Ramos (cell line): Measurements from ENCODE around the gene HBEGF.

ENCODE experiments used
- in situ Hi-C: fragments of 300-500 bp; cut with MboI; formaldehyde crosslinking; loops from one replicate; pipeline ENCODE4 v1.14.3; 2022; ENCODE audit warnings: low sequenced_read_pairs; ENCODE audit not compliant: unreplicated experiment

HBEGF gene

DNA sequence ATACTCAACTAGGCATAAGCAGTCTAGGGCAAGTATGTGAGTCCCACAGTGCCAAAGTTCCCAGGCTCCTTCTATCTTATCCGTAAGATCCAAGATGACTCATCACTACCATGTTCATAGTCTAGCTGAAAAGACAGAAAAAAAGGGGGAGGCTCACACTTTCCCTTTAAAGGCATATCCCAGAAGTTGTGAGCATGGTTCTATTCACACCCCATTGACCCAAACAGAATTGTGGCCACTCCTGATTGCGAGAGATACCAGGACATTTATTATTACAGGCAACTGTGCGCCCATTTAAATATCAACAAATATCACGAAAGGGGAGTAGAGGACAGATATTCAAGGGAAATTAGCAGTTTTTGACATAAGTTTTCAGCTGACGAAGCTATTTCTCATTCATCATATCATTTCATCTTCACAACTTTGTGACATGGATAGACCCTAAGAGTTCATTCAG is 35.4 kb downstream of the HBEGF start:
- in situ Hi-C loops: no loop called here

DNA sequence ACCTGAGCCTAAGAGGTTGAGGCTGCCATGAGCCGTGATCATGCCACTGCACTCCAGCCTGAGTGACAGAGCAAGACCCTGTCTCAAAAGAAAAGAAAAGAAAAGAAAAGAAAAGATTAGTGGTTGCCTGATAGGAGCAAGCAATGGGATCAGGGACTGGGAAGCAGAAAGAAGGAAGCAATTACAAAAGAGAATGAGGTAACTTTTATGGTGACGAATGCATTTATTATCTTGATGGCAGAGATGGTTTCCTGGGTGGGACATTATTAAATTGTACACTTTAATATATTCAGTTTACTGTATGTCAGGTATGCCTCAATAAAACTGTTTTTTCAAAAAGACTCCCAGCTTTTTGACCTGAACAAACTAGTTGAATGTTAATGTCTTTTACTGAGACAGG is 36.0 kb downstream of the HBEGF start:
- in situ Hi-C loops: no loop called here

DNA sequence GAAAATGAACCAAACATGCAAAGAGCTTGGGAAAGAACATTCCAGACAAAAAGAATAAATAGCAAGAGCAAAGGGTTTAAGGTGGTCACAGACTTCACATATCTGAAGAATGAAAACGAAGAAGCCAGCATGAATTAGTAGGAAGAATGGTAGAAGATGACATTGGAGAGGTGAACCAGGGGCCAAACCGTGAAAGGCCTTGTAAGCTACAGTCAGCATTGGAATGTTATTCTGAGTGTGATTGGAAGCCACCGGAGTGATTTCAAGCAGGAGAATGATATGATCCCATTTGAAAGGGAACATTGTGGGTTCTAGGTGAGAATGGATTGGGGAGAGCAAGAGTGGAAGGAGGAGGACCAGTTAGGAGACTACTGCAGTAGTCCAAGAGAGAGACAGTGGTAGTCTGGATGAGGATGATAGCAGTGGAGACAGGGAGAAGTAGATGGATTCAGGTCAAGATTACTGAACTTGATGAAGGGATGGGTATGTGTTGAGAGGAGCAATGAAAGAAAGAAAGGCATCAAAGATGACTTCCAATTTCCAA is 36.6 kb downstream of the HBEGF start:
- in situ Hi-C loops: no loop called here

DNA sequence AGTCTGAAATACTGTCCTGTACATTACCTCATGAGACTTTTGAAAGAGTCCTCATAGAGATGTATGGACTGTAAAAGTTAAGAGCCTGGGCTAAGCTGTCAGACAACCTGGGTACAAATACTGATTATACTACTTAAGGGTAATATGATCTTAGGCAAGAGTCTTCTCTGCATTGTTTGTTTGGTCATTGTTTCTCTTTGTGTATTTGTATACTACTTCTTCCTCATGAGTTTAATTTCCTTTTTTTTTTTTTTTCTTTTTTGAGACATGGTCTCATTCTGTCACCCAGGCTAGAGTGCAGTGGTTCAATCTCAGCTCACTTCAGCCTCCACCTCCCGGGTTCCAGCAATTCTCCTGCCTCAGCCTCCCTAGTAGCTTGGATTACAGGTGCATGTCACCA is 40.9 kb downstream of the HBEGF start:
- in situ Hi-C loops: no loop called here

DNA sequence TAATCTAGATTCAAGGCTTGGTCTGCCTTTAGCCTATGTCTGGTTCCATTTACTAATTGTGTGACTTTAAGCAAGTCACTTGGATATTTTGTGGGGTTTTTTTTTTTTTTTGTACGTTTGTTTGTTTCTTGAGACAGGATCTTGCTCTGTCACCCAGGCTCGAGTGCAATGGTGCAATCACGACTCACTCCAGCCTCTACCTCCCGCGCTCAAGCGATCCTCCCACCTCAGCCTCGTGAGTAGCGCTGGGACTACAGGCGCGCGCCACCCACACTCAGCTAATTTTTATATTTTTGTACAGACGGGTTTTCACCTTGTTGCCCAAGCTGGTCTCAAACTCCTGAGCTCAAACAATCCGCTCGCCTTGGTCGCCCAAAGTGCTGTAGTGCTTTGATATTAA is 42.4 kb downstream of the HBEGF start:
- in situ Hi-C loops: no loop called here

DNA sequence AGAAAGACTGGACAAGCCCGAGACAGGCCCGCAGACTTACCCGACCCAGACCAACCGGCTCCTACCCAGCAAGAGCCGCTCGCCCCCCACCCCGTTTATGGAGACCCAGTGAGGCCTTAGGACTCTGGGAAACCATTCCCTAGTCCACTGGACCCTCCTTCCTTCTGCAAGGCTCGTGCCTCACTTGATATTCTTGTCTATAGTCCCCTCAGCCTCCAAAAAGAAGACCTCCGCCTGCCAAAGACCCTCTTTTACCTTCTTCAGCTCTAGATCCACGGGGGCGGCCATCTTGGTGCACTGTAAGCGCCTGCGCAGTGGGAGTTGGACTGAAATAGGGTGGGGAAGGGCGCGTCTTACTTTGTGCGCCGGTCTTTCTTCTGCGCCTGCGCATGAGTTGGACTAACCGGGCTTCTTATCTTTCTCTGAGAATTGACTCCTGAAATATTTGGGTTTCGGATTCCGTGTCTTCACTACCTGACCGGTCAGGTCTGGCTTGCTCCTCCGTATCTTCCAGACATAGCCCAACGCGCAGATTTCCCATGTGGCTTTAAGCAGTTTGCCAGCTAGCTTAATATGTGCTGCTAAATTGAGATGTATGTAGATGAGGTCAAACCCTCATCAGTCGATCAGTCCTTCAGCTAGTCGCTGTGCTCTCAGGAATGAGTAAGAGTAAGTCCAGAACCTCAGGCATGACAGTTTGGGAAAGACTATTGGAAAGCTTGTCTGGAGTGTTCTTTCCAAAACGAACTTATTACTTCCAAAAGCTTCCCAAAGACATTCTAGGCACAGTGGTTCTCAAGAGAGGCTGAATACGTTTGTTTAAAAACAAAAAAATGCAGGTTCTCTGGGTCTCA is 43.4 kb downstream of the HBEGF start, which contains the start of gene PFDN1:
Gene PFDN1 (minus strand): TSS at position 316 of the 854 bp plus-strand sequence. CDS start 28 bp downstream, at position 288.
- in situ Hi-C loops: no loop called here

DNA sequence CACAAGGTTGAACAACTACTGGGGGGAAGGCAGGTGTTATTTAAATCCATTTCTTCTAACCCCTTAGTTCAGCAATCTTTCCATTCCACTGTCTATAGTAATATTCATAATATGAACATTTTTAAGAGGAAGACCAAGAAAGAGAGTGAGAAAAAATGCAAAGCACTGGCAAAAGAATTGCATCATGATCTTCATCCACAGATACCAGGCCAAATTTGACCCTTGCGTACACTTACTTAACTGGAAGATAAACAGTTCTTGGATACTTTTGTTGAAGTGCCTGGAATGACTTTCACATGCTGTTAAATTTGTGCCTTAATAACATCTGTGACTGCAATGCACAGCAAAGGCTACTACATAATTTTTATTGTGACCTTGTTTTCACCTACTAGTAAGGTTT is 45.3 kb downstream of the HBEGF start:
- in situ Hi-C loops: no loop called here

DNA sequence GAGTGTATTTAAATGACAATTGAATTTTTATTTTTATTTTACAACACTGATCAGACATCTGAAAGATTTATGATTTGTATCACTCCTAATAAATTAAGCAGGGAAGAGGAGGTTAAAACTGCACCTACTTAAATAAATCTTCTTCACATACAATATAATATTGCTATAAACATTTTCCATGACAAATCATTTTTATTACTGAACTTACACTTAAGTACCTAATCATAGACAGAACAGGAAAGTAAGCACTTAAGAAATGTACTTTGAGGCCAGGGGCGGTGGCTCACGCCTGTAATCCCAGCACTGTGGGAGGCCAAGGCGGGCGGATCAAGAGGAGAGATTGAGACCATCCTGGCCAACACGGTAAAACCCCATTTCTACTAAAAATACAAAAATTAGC is 47.3 kb downstream of the HBEGF start:
- in situ Hi-C loops: no loop called here

DNA sequence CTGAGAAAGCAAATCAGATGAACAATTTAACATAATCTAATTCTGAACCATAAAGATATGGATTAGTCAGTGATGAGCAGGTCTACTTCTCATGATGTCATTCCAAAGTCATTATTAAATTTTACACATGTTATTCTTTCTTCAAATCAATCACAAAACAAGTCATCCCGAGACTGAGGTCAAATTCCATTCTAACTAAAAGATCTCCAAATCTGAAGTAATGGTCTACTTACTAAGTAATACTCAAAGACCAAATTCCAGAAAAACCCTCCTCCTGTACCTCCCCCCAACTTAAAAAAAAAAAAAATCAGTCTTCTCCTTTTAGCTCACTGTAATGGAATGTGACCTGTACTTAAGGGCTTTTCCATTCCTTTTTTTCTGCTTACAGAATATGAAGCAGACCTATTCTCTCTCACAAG is 48.2 kb downstream of the HBEGF start:
- in situ Hi-C loops: no loop called here

DNA sequence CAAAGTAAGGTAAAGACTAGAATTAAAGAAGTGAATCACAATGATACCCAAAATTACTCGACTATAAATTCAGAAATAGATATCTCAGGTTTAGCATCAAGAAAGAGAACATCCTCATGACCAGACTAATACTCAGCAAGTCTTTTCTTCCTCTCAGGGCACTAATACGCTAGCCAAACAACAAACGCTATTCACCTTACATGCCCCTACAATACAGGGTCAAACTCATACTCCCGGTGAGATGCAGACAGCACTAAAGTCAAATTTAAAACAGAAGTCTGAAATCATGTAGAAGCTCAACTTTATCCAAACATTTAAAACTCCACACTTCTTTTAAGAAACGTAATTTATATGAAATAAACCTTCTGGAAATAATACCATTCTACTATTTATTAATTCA is 49.1 kb downstream of the HBEGF start:
- in situ Hi-C loops: no loop called here

DNA sequence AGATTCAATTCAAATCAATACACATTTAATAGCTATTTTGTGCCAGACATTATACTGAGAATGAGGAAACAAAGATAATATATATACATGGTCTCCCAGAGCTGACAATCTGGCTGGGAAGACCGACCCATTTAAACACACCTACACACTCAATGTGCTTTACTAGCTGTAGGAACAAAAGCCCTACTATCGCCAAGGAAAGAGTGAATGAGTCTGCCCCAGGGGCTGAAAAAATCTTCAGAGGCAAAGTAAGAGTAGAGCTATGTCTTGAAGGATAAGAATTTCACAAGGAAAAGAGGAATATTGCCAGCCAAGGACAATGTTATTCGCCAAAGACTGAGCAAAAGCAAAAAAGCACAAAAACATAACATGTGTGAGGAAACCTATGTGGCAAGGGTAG is 50.1 kb downstream of the HBEGF start:
- in situ Hi-C loops: no loop called here

DNA sequence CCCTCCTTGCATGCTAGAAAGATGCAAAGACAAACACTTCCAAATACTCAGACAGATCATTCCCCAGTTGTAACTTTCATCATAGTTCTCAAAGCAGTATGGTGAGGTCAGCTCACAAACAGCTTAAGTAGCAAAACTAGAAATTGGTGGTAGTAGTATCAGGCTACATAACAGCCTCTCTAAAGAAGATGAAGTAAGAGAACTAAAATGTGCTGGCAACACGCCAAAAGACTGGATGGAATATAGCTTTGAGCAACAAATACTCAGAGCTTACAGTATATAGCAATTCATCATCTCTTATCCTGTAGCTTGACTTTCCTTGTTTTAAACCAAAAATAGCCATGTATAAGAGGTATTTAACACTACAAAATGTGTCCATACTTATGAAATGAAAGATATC is 51.0 kb downstream of the HBEGF start:
- in situ Hi-C loops: no loop called here

DNA sequence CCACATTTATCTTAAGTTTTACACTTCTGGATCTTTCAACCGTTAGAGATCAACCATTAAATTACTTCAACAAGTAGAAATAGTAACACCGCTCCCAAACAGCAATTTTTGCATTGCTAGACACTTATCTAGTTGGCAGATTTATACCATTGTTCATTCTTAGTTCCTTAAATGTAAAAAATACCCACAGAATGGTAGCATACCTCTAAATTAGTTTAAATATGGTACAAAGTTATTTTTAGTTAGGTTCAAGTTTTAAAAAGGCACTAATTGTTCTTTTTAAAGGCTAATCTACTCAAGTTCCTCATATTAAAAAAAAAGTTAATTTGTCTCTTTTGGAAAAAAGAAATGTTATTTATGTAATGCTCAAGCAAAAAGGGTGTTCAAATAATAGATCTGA is 51.6 kb downstream of the HBEGF start:
- in situ Hi-C loops: no loop called here

DNA sequence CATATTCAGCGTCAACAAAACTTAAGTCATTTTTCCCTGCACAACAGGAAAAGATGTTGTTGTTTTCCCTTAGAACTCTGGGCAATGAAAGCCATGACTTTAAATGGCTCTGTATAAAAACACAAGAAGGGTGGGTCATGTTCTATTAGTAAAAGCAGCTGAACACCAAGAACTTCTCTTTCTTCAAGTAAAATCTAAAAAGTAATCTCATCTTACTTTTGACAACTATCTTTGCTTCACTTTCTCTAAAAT is 52.6 kb downstream of the HBEGF start:
- in situ Hi-C loops: no loop called here

DNA sequence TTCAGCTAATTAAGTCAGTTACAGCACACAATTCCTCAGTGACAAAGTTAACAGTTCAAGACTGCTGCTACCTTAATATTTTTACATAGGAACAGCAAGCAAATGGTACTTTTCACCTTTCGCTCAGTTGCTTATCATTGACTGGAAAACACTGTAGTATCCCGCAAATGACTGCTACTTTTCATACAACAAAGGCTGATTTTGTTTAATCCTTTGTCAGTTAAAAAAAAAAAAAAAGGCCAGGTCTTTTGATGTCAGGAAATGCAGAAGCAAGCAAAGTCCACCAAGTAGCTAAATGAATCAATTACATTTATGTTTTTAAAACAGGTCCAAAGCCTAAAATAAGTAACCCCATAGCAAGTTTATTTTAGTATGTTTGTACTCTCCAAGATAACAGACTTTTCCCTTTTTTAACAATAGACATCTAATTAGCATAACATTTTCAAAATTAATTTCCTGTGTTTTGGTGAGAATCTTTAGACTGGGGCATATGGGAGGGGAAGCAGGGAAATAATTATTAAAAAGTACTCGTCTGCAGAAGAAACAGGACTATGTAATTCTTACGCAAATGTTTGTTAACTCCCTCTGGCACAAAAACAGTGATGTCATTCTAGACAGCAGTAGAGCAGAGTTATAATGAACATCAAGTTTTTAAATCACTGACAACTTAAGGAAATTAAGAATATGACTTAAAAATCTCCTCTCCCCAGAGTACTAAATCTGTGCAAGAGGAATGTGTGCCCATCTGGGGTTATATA is 53.1 kb downstream of the HBEGF start:
- in situ Hi-C loops: no loop called here

DNA sequence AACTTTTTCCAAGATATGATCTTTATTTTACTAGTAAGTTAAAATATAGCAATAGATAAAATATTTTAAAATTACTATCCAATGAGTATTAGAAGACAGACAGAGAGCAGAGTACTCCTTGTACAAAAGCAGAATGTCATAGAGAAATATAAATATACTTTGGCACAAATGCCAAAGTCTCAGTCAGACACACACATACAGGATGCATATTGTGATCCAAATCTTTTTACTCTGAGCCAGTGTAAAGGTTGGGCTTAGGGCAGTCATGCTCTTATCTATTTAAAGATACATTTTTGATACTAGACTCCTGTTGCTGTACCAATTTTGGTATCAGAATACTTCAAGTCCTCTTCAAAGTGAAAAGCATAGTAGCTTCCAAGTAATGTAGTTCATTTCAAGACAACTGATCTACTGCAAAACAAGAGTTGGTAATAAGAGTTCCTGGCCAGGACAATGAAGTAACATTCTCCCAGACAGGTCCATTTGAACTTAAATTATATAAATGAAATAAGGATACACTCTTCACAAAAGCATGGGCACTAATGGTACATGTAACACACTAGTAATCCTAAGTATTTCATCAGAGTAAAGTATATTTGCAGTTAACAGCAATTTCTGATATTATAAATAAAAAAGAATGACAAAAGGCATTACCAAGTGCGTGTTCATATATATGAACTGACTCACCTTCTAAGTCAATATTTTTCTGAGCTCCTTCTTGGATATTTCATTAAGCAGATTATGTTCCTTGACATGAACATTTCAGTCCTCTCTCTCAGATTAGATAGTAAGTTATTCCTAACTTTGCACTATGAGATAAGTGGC is 54.0 kb downstream of the HBEGF start:
- in situ Hi-C loops: no loop called here

DNA sequence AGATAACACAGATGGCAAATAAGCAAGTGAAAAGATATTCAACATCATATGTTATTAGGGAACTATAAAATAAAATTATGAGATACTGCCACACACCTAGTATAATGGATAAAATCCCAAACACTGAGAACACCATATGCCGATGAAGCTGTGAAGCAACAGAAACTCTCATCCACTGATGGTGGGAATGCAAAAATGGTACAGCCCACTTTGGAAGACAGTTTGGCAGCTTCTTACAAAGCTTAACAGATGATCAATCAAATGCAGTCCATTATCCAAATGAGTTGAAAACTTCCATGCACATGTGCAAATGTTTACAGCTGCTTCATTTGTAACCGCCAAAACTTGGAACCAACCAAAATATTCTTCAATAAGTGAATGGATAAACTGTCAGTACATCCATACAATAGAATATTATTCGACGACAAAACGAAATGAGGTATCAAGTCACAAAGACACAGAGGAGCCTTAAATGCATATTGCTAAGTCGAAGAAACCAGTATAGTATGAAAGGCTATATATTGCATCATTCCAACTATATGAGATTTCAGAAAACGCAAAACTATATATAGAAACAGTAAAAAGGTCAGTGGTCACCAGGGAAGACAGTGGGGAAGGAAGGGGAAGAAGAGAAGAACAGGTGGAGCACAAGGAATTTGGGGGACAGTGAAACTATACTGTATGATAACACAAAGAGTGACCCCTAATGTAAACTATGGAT is 58.4 kb downstream of the HBEGF start:
- in situ Hi-C loops: no loop called here

DNA sequence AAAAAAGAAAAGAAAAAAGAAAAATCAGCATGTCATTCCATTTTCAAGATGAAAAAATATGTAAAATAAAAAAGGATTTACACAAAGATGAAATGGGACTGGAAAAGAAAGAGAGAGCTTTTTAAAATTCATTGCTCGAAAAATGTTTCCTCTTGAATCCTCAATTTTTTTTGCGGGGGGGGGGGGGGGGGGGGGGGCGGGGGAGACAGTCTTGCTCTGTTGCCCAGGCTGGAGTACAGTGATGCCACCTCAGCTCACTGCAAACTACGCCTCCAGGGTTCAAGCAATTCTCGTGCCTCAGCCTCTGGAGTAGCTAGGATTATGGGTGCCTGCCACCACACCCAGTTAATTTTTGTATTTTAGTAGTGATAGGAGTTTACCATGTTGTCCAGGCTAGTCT is 60.0 kb downstream of the HBEGF start:
- in situ Hi-C loops: no loop called here

DNA sequence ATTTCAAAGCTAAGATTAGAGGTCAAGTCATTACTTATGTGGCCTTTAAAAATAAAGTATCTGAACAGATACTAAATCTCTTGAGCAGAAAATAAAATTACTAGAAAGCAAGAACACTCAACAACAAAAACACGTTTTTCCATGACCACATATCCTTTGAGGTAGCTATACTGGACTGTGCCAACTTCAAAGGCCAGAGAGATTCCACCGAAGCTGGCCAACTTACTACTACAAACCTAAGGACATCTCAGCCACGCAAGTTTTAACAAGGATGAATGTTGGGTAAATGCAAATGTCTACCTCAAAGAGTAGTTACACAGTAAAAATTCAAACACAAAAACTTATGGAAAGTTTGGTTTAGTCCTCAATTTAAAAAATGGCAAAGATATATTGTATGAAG is 62.4 kb downstream of the HBEGF start:
- in situ Hi-C loops: no loop called here
